Sigmoid colon (tissue), 4 donors: Measurements from ENCODE around the gene MAPKAPK3.

ENCODE experiments used
- CTCF ChIP-seq, 4 experiments: fragments of 450-650 bp in 3 of 4; fragments of 200-600 bp in 1 of 4; IDR thresholded peaks; one replicate each; pipeline ENCODE4 v1.5.1; 2016 to 2019; ENCODE audit warnings: antibody characterized with exemption in 4 of 4, mild to moderate bottlenecking in 3 of 4, moderate library complexity in 2 of 4
- POLR2AphosphoS5 ChIP-seq, 4 donors: sonication (generic); formaldehyde crosslinking; IDR thresholded peaks; one replicate each; pipeline ENCODE4 v1.6.1; 2017; ENCODE audit warnings: antibody characterized with exemption in 4 of 4

- TF ChIP-seq CTCF (IDR thresholded peaks at IDR 0.05) (no peak), POLR2AphosphoS5 (IDR thresholded peaks at IDR 0.05) (no peak)
Observed at GRCh38 chr3:50592568-50592967, 24.4 kb upstream of the MAPKAPK3 start.
